ENCODE data around the gene HHATL. TPM values are rescaled to one million over a fixed set of nuclear protein-coding genes. Genes with fewer than 3 reads are reported as not detected.
A peak's percentile ranks its signal among the peaks of the same experiment; 100 is the strongest.

The HHATL gene
- total RNA-seq, 1 experiment from 2014 or later, result 0.92 TPM

- no peak for DNase-seq (ENCODE audit: low spot score)
- POLR2A ChIA-PET, result no interaction called here
- H3K4me3 Mint-ChIP-seq, result no peak overlapping the region
- no peak for TF ChIP-seq USF1 (CRISPR knock-in tag; IDR thresholded peaks at IDR 0.05)
- TF ChIP-seq CBFB (CRISPR knock-in tag; IDR thresholded peaks at IDR 0.05; ENCODE audit: low read depth), result no peak
- no peak for TF ChIP-seq SOX15 (CRISPR knock-in tag; IDR thresholded peaks at IDR 0.05)
- no peak for TF ChIP-seq ZBTB21 (CRISPR knock-in tag; IDR thresholded peaks at IDR 0.05; ENCODE audit: borderline replicate concordance)
- CTCF ChIA-PET, result interaction anchor here (0.5 to 2.4 kb wide), 16 partner anchors 10 to 480 kb away, joined by 3 to 14 read pairs (median 5); partner anchors contain the start of genes HHATL, SEC22C and VIPR1
- H3K9me3 Mint-ChIP-seq, result no peaks in the 10 kb centered on the region
- no peak overlapping the region for H3K27ac Mint-ChIP-seq
- no peaks in the 10 kb centered on the region for H3K36me3 Mint-ChIP-seq
- no peaks in the 10 kb centered on the region for H3K4me1 Mint-ChIP-seq
- ATAC-seq, result no peak
- H3K27me3 Mint-ChIP-seq (ENCODE audit: low read depth), result no peaks in the 10 kb centered on the region
Observed at GRCh38 chr3:42712344-42712648, 9.7 kb upstream of the HHATL start.

GRCh38 chr3:42711491-42712343 lies 9.1 kb upstream of the HHATL start:
- CTCF ChIA-PET, result interaction anchor here (0.6 to 2.4 kb wide), 25 partner anchors 10 to 209 kb away, joined by 3 to 14 read pairs (median 4); partner anchors contain the start of genes HHATL, SEC22C and VIPR1
- no peaks in the 10 kb centered on the region for H3K27me3 Mint-ChIP-seq (ENCODE audit: low read depth)
- H3K27ac Mint-ChIP-seq, result no peak overlapping the region
- no peaks in the 10 kb centered on the region for H3K36me3 Mint-ChIP-seq
- no peaks in the 10 kb centered on the region for H3K9me3 Mint-ChIP-seq
- ATAC-seq (peak; percentile 84), DNase-seq (ENCODE audit: low spot score) (peak; percentile 9)
- TF ChIP-seq ATF2 (CRISPR knock-in tag; IDR thresholded peaks at IDR 0.05; ENCODE audit: borderline replicate concordance, low read depth), result no peak
- TF ChIP-seq SMAD3 (CRISPR knock-in tag; IDR thresholded peaks at IDR 0.05; ENCODE audit: borderline replicate concordance), result no peak
- no peak for TF ChIP-seq ZNF263 (CRISPR knock-in tag; IDR thresholded peaks at IDR 0.05; ENCODE audit: low read depth)
- POLR2A ChIA-PET, result no interaction called here
- H3K4me1 Mint-ChIP-seq, result no peaks in the 10 kb centered on the region
- no peak overlapping the region for H3K4me3 Mint-ChIP-seq

- ATAC-seq (no peak), DNase-seq (ENCODE audit: low spot score) (peak; percentile 5)
- Mint-ChIP-seq H3K4me3 (no peak overlapping the region), H3K4me1 (no peaks in the 10 kb centered on the region), H3K9me3 (no peaks in the 10 kb centered on the region), H3K27me3 (ENCODE audit: low read depth) (no peaks in the 10 kb centered on the region), H3K36me3 (no peaks in the 10 kb centered on the region), H3K27ac (no peak overlapping the region; the same call in 1 of the 2 replicates)
- no peak for TF ChIP-seq HMGXB4 (CRISPR knock-in tag; IDR thresholded peaks at IDR 0.05)
- no peak for TF ChIP-seq AR (CRISPR knock-in tag; IDR thresholded peaks at IDR 0.05)
- no peak for TF ChIP-seq ZBTB21 (CRISPR knock-in tag; IDR thresholded peaks at IDR 0.05; ENCODE audit: borderline replicate concordance)
- no peak for TF ChIP-seq ZNF671 (CRISPR knock-in tag; IDR thresholded peaks at IDR 0.05)
- TF ChIP-seq ZNF263 (CRISPR knock-in tag; IDR thresholded peaks at IDR 0.05; ENCODE audit: low read depth), result no peak
- no peak for TF ChIP-seq AFF4 (CRISPR knock-in tag; IDR thresholded peaks at IDR 0.05; ENCODE audit: borderline replicate concordance)
- TF ChIP-seq KAT7 (CRISPR knock-in tag; IDR thresholded peaks at IDR 0.05; ENCODE audit: borderline replicate concordance), result no peak
- TF ChIP-seq MXD4 (CRISPR knock-in tag; IDR thresholded peaks at IDR 0.05; ENCODE audit: borderline replicate concordance), result no peak
- CTCF ChIA-PET, result interaction anchor here (0.6 to 2.4 kb wide), 14 partner anchors 9 to 129 kb away, joined by 3 to 14 read pairs (median 4); no protein-coding TSS in a partner anchor
- POLR2A ChIA-PET, result no interaction called here
Observed at GRCh38 chr3:42710323-42711021, 7.9 kb upstream of the HHATL start.
